Activated CD8-positive, alpha-beta memory T cell treated with anti-CD3 and anti-CD28 coated beads, Interleukin-2, amount 10 ng/mL, durations not matched to agents 7 days and 5 days (primary cell): Measurements from ENCODE around the gene NFKB1. TPM values are rescaled to one million over a fixed set of nuclear protein-coding genes. Genes with fewer than 3 reads are reported as not detected.

Experiments
- ATAC-seq: fragments of 150-1000 bp; cut with Tn5 transposase; one replicate; pipeline ENCODE4 v1.10.0; 2021; ENCODE audit warnings: moderate library complexity
- CTCF ChIA-PET: fragments of 350-600 bp; sonication (Branson Sonifier 250); formaldehyde crosslinking; loops from one replicate; lab custom pipeline; 2021; ENCODE audit warnings: antibody characterized with exemption; lab: Charles Lee
- DNase-seq: peaks from one replicate; pipeline ENCODE4 v3.0.0-alpha.2; 2020
- H3K27ac Mint-ChIP-seq: one replicate; pipeline ENCODE4 v1.8.0; 2021; ENCODE audit warnings: mild to moderate bottlenecking, mixed read lengths
- H3K27me3 Mint-ChIP-seq: one replicate; pipeline ENCODE4 v1.8.0; 2021; ENCODE audit warnings: mixed read lengths
- H3K36me3 Mint-ChIP-seq: one replicate; pipeline ENCODE4 v1.8.0; 2021; ENCODE audit warnings: mild to moderate bottlenecking, mixed read lengths
- H3K4me1 Mint-ChIP-seq: one replicate; pipeline ENCODE4 v1.8.0; 2021; ENCODE audit warnings: mixed read lengths
- H3K4me3 Mint-ChIP-seq: one replicate; pipeline ENCODE4 v1.8.0; 2021; ENCODE audit warnings: mild to moderate bottlenecking, moderate library complexity, mixed read lengths
- H3K9me3 Mint-ChIP-seq: one replicate; pipeline ENCODE4 v1.8.0; 2022; ENCODE audit warnings: low read depth, mixed read lengths
- total RNA-seq, 2 experiments: library from RNA; stranded (reverse); gene quantifications; one replicate each; pipeline ENCODE4 v1.2.3, GENCODE V29; 2021

The NFKB1 gene
- total RNA-seq, 2 experiments from 2014 or later, result 92.3 to 110 TPM

- Mint-ChIP-seq H3K27me3 (no peaks in the 10 kb centered on the region), H3K4me3 (no peak overlapping the region), H3K4me1 (peaks cover 49% of the 10 kb centered on the region), H3K9me3 (no peaks in the 10 kb centered on the region), H3K27ac (no peak overlapping the region), H3K36me3 (peaks cover 47% of the 10 kb centered on the region)
- CTCF ChIA-PET, result interaction anchor here (1.1 to 2.0 kb wide), 8 partner anchors 9 to 472 kb away, joined by 3 to 7 read pairs (median 4); no protein-coding TSS in a partner anchor
- DNase-seq, result no peak
- ATAC-seq, result no peak
Observed at GRCh38 chr4:102537269-102537668, 36.1 kb downstream of the NFKB1 start.

DNA sequence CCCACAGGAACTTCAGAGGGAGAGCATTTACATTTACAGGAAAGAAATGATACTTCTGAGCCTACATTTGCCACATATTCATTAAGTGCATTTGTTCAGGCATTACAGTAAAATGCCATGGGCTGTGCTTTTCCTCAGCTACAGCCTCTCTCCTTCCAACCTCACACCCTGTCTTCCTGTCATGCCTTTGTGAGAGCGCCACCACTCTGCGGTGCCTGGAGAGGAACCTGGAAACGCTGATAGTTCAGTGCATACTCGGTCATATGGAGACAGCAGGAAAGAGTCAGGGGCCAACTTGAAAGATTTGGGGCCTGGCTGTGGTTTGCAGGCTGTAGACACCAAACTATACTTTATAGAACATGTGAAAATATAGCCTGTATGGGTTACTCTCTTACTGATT lies 40.5 kb downstream of the NFKB1 start:
- H3K27ac Mint-ChIP-seq, result no peak overlapping the region
- H3K36me3 Mint-ChIP-seq, result peaks cover 53% of the 10 kb centered on the region
- no peak overlapping the region for H3K4me3 Mint-ChIP-seq
- H3K9me3 Mint-ChIP-seq, result no peaks in the 10 kb centered on the region
- CTCF ChIA-PET, result interaction anchor here (1.3 kb wide), 1 partner anchor 24 kb away, joined by 3 read pairs; no protein-coding TSS in a partner anchor
- peaks cover 28% of the 10 kb centered on the region for H3K4me1 Mint-ChIP-seq
- DNase-seq (peak; percentile 47), ATAC-seq (no peak)
- no peaks in the 10 kb centered on the region for H3K27me3 Mint-ChIP-seq

DNA sequence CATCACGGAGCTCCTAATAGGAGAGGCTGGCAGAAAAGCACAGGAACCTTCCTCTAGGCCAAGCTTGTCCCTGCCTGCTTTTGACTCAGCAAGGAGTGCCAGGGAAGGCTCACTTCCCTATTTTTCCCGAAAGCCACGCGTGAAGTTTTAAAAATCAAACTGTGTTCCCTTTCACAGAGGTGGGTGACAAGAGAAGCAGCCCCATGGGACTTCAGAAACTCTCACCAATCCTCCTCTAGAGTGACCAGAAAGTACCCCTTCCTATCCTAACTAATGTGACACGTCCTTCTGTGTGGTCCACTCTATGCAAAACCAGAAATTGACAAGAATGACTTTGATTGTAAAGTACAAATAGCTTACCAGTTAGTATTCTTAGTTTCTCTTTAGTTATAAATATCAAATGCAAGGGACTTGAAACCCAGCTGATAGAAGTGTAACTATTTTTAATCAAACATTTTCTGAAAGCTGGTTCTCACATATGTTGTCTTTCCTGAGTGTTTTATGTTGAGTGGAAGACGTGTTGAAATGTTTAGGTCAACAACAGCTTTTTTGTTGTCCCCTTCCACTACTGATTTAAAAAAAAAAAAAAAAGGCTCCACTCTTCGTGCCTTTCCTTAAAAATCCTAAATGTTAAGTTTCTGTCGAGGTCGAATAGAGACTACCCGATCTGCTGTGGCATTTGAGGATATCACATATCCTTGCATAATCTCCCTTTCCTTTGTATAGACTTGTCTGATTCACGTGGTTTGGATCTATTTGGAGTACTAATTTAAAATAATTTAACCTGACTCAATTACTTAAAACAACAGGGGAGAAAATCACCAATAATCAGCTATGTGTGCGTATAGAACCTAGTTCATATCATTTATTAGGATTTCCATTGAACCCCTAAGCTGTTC lies 42.1 kb downstream of the NFKB1 start:
- DNase-seq (no peak), ATAC-seq (no peak)
- no peak overlapping the region for H3K4me3 Mint-ChIP-seq
- no peak overlapping the region for H3K27ac Mint-ChIP-seq
- H3K36me3 Mint-ChIP-seq, result peaks cover 47% of the 10 kb centered on the region
- no peaks in the 10 kb centered on the region for H3K27me3 Mint-ChIP-seq
- no peaks in the 10 kb centered on the region for H3K9me3 Mint-ChIP-seq
- CTCF ChIA-PET, result interaction anchor here (0.6 to 1.4 kb wide), 3 partner anchors 34 to 112 kb away, joined by 3 read pairs; no protein-coding TSS in a partner anchor
- peaks cover 34% of the 10 kb centered on the region for H3K4me1 Mint-ChIP-seq

GRCh38 chr4:102546635-102547034 lies 45.5 kb downstream of the NFKB1 start:
- Mint-ChIP-seq H3K36me3 (peaks cover 52% of the 10 kb centered on the region), H3K4me1 (peaks cover 28% of the 10 kb centered on the region), H3K27me3 (no peaks in the 10 kb centered on the region), H3K27ac (no peak overlapping the region), H3K4me3 (no peak overlapping the region), H3K9me3 (no peaks in the 10 kb centered on the region)
- no peak for DNase-seq
- peak; percentile 33 for ATAC-seq
- CTCF ChIA-PET, result interaction anchor here (1.0 to 1.6 kb wide), 4 partner anchors 9 to 116 kb away, joined by 3 to 4 read pairs (median 3); no protein-coding TSS in a partner anchor

DNA sequence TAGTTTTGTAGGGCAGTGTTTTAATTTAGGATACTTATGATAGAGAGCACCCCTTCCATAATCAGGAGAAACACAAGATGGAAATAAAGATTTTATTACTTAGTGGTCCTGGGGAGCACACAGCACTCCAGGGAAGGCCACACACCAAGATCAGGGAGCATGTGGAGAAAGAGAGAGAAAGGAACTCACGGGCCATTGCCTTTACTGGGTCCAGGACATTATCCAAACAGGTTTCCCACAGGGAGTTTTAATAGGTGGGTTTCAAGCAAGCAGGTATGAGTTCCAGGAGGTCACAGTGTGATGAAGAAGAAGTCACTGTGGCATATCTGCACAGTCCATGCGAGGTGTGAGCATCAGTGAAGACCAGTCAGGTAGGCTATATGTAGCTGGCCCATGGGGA lies 46.8 kb downstream of the NFKB1 start:
- CTCF ChIA-PET, result interaction anchor here (1.1 kb wide), 1 partner anchor 117 kb away, joined by 4 read pairs; no protein-coding TSS in a partner anchor
- ATAC-seq (no peak), DNase-seq (no peak)
- Mint-ChIP-seq H3K9me3 (no peaks in the 10 kb centered on the region), H3K27me3 (no peaks in the 10 kb centered on the region), H3K27ac (no peak overlapping the region), H3K4me3 (no peak overlapping the region), H3K4me1 (peaks cover 35% of the 10 kb centered on the region), H3K36me3 (peaks cover 57% of the 10 kb centered on the region)

GRCh38 chr4:102551958-102552565 lies 50.9 kb downstream of the NFKB1 start:
- Mint-ChIP-seq H3K36me3 (peaks cover 39% of the 10 kb centered on the region), H3K4me1 (peaks cover 28% of the 10 kb centered on the region), H3K4me3 (no peak overlapping the region), H3K9me3 (no peaks in the 10 kb centered on the region), H3K27ac (no peak overlapping the region), H3K27me3 (no peaks in the 10 kb centered on the region)
- ATAC-seq, result no peak
- CTCF ChIA-PET, result no interaction called here
- DNase-seq, result no peak

GRCh38 chr4:102552781-102553180 lies 51.6 kb downstream of the NFKB1 start:
- ATAC-seq (no peak), DNase-seq (no peak)
- Mint-ChIP-seq H3K4me3 (no peak overlapping the region), H3K27ac (no peak overlapping the region), H3K27me3 (no peaks in the 10 kb centered on the region), H3K36me3 (peaks cover 39% of the 10 kb centered on the region), H3K9me3 (no peaks in the 10 kb centered on the region), H3K4me1 (peaks cover 25% of the 10 kb centered on the region)
- CTCF ChIA-PET, result no interaction called here

DNA sequence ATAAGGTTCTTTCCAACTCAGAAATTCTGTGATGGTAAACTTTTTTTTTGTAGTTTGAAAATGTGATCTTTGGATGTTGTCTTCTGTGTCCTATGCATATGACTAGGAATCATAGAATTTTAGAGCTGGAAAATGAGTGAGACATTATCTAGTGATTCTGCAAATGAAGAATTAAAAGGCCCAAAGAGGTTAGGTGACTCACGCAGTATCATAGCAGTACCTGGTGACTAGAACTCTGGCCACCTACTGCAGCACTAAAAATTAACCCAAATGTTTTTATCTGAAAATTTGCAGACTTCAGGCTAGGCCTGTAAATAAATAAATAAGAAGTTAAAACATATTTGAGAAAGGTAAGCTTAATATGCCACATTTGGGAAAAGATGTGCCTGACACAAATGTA lies 52.8 kb downstream of the NFKB1 start:
- no peak for DNase-seq
- Mint-ChIP-seq H3K4me1 (peaks cover 36% of the 10 kb centered on the region), H3K4me3 (no peak overlapping the region), H3K9me3 (no peaks in the 10 kb centered on the region), H3K27me3 (no peaks in the 10 kb centered on the region), H3K27ac (no peak overlapping the region), H3K36me3 (peaks cover 41% of the 10 kb centered on the region)
- ATAC-seq, result no peak
- CTCF ChIA-PET, result interaction anchor here (1.4 to 2.6 kb wide), 2 partner anchors 16 to 72 kb away, joined by 5 to 7 read pairs; no protein-coding TSS in a partner anchor

- peaks cover 40% of the 10 kb centered on the region for H3K4me1 Mint-ChIP-seq
- H3K9me3 Mint-ChIP-seq, result no peaks in the 10 kb centered on the region
- CTCF ChIA-PET, result interaction anchor here (1.0 to 2.6 kb wide), 3 partner anchors 14 to 71 kb away, joined by 5 to 7 read pairs (median 5); no protein-coding TSS in a partner anchor
- H3K4me3 Mint-ChIP-seq, result no peak overlapping the region
- H3K36me3 Mint-ChIP-seq, result peaks cover 42% of the 10 kb centered on the region
- H3K27me3 Mint-ChIP-seq, result no peaks in the 10 kb centered on the region
- DNase-seq, result no peak
- ATAC-seq, result no peak
- no peak overlapping the region for H3K27ac Mint-ChIP-seq
Observed at GRCh38 chr4:102554482-102554881, 53.3 kb downstream of the NFKB1 start.

- no peaks in the 10 kb centered on the region for H3K9me3 Mint-ChIP-seq
- ATAC-seq (no peak), DNase-seq (no peak)
- H3K4me1 Mint-ChIP-seq, result peaks cover 43% of the 10 kb centered on the region
- H3K36me3 Mint-ChIP-seq, result peaks cover 40% of the 10 kb centered on the region
- no peak overlapping the region for H3K4me3 Mint-ChIP-seq
- H3K27ac Mint-ChIP-seq, result no peak overlapping the region
- no peaks in the 10 kb centered on the region for H3K27me3 Mint-ChIP-seq
- CTCF ChIA-PET, result interaction anchor here (1.0 to 2.6 kb wide), 4 partner anchors 14 to 71 kb away, joined by 3 to 7 read pairs (median 5); no protein-coding TSS in a partner anchor
Observed at GRCh38 chr4:102554992-102555391, 53.8 kb downstream of the NFKB1 start.

GRCh38 chr4:102557636-102558035 lies 56.5 kb downstream of the NFKB1 start:
- CTCF ChIA-PET, result no interaction called here
- Mint-ChIP-seq H3K36me3 (peaks cover 40% of the 10 kb centered on the region), H3K27ac (no peak overlapping the region)

GRCh38 chr4:102560115-102560514 lies 59.0 kb downstream of the NFKB1 start:
- Mint-ChIP-seq H3K4me1 (peaks cover 57% of the 10 kb centered on the region), H3K9me3 (no peaks in the 10 kb centered on the region), H3K36me3 (peaks cover 44% of the 10 kb centered on the region), H3K27ac (peak overlapping the region; percentile 71), H3K4me3 (peak overlapping the region; percentile 74), H3K27me3 (no peaks in the 10 kb centered on the region)
- no peak for DNase-seq
- peak; percentile 60 for ATAC-seq
- CTCF ChIA-PET, result interaction anchor here (1.4 kb wide), 1 partner anchor 31 kb away, joined by 3 read pairs; no protein-coding TSS in a partner anchor

More at GRCh38 chr4:102557636-102558035, 56.5 kb downstream of the NFKB1 start:
- Mint-ChIP-seq H3K4me3 (no peak overlapping the region), H3K27me3 (no peaks in the 10 kb centered on the region), H3K4me1 (peaks cover 56% of the 10 kb centered on the region), H3K9me3 (no peaks in the 10 kb centered on the region)
- DNase-seq (no peak), ATAC-seq (no peak)
